Measurements from ENCODE around the gene SSUH2.
"Not testable (repeated sequence)": the region's sequence is repeated elsewhere in the genome, so short reads cannot be mapped to it uniquely, and the experiment has no call there.

SSUH2 gene

GRCh38 chr3:8589880-8590556, 54.6 kb downstream of the SSUH2 start:
- in situ Hi-C loops (cut with HindIII; ENCODE audit: low sequenced_read_pairs) = no loop called here
- no peak overlapping the region for H3K4me3 ChIP-seq (ENCODE audit: low read depth, low read length)
- DNase-seq (ENCODE audit: low read depth, low spot score) = peak; percentile 79
- TF ChIP-seq CTCF (IDR thresholded peaks at IDR 0.05; ENCODE audit: low read depth, low read length) = no peak

- no peak for DNase-seq (ENCODE audit: low read depth, low spot score)
- H3K4me3 ChIP-seq (ENCODE audit: low read depth, low read length) = no peak overlapping the region
- in situ Hi-C loops (cut with HindIII; ENCODE audit: low sequenced_read_pairs) = no loop called here
- no peak for TF ChIP-seq CTCF (IDR thresholded peaks at IDR 0.05; ENCODE audit: low read depth, low read length)
These were observed 59.9 kb downstream of the SSUH2 start for GRCh38 chr3:8584661-8585060.

DNA sequence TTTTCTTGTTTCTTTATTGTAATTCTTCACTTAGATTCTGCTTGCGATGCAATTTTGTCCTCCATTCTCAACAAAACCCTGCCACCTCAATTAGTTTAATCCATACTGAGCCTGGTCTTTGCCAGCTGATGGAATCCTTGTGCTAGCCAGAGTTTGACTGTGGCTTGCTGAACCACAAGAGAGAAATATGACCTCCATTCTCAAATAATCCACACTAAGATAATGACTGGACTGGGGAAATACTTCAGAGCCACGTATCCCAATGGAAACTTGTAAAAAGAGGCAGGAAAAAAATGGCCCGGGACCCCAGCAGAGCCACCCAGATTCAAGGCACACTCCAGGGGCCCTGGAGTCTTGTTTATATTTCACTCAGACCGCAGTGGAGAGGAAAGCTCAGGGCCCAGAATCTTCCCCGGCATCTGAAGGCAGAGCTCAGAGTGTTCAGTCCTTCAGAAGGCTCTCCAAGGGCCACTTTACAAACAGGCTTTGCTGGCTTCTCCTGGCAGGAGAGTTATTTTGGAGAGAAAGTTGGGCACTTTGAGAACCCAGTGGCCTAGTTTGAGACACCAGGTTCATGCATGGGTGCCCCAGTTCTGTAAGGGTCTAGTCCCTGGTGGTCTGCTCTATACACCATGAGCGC, 62.7 kb downstream of the SSUH2 start:
- TF ChIP-seq CTCF (IDR thresholded peaks at IDR 0.05; ENCODE audit: low read depth, low read length) = no peak
- H3K4me3 ChIP-seq (ENCODE audit: low read depth, low read length) = no peak overlapping the region
- in situ Hi-C loops (cut with HindIII; ENCODE audit: low sequenced_read_pairs) = no loop called here
- DNase-seq (ENCODE audit: low read depth, low spot score) = peak; percentile 39

DNA sequence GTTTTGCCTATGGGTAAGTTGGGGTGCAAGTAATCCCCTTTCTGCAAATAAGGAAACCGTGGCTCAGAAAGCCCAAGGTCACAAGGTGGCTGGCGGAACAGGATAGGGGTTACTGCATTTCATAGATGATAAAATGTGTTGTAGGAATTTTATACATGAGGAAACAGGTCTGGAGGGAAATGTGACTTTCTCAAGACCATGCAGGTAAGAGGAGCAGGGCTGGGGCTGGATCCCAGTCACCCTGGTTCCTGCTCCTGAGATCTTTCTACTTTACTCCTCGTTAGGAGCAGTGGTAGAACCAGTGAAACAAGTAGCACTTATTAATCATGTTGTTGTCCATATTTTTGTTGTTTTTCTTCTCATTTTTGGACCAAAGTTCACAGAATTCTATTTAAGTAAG, 63.2 kb downstream of the SSUH2 start:
- DNase-seq (ENCODE audit: low read depth, low spot score) = no peak
- H3K4me3 ChIP-seq (ENCODE audit: low read depth, low read length) = no peak overlapping the region
- TF ChIP-seq CTCF (IDR thresholded peaks at IDR 0.05; ENCODE audit: low read depth, low read length) = no peak
- in situ Hi-C loops (cut with HindIII; ENCODE audit: low sequenced_read_pairs) = no loop called here

DNA sequence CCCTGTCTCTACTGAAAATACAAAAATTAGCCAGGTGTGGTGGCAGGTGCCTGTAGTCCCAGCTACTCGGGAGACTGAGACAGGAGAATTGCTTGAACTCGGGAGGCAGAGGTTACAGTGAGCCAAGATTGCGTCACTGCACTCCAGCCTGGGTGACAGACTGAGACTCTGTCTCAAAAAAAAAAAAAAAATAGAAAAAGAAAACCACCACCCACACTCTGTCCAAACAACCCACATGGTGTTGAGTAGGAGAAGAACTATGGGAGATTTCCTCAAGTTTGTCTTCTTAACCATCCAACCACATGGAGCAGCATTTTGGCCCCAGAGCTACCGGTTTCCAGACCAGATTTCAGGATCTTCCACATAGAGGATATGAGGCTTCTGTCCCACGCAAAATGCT, 64.2 kb downstream of the SSUH2 start:
- DNase-seq (ENCODE audit: low read depth, low spot score); H3K4me3 ChIP-seq (ENCODE audit: low read depth, low read length); in situ Hi-C loops (cut with HindIII; ENCODE audit: low sequenced_read_pairs): not testable (repeated sequence)

GRCh38 chr3:8579943-8580342, 64.7 kb downstream of the SSUH2 start:
- in situ Hi-C loops (cut with HindIII; ENCODE audit: low sequenced_read_pairs) = no loop called here
- TF ChIP-seq CTCF (IDR thresholded peaks at IDR 0.05; ENCODE audit: low read depth, low read length) = no peak
- DNase-seq (ENCODE audit: low read depth, low spot score) = no peak
- H3K4me3 ChIP-seq (ENCODE audit: low read depth, low read length) = no peak overlapping the region

- no peak for TF ChIP-seq CTCF (IDR thresholded peaks at IDR 0.05; ENCODE audit: low read depth, low read length)
- no peak for DNase-seq (ENCODE audit: low read depth, low spot score)
- in situ Hi-C loops (cut with HindIII; ENCODE audit: low sequenced_read_pairs) = no loop called here
These were observed 65.5 kb downstream of the SSUH2 start for GRCh38 chr3:8579096-8579495.

More at GRCh38 chr3:8579096-8579495, 65.5 kb downstream of the SSUH2 start:
- H3K4me3 ChIP-seq (ENCODE audit: low read depth, low read length) = no peak overlapping the region
